CD4-positive, CD25-positive, alpha-beta regulatory T cell (primary cell): Measurements from ENCODE around the gene ASB9. TPM values are rescaled to one million over a fixed set of nuclear protein-coding genes. Genes with fewer than 3 reads are reported as not detected.

ENCODE experiments used
- ATAC-seq, 2 donors: fragments of 150-1000 bp; cut with Tn5 transposase; one replicate each; pipeline ENCODE4 v1.10.0; 2021; ENCODE audit warnings: low read depth in 2 of 2, moderate number of reproducible peaks in 2 of 2, moderate library complexity in 1 of 2
- DNase-seq, 3 donors: peaks; one replicate each; pipeline versions ENCODE4 v3.0.0 to v3.0.0-alpha.2; 2012 to 2022; ENCODE audit warnings: mixed read lengths in 1 of 3
- H3K27ac ChIP-seq: one replicate; pipeline ENCODE4 v1.7.0; 2013; ENCODE audit warnings: mild to moderate bottlenecking, low read length; ENCODE audit not compliant: insufficient read depth, poor library complexity, severe bottlenecking
- H3K27me3 ChIP-seq: one replicate; pipeline ENCODE4 v1.7.0; 2013; ENCODE audit warnings: low read length; ENCODE audit not compliant: control insufficient read depth, insufficient read depth
- H3K36me3 ChIP-seq: one replicate; pipeline ENCODE4 v1.7.0; 2013; ENCODE audit warnings: mild to moderate bottlenecking, low read length, moderate library complexity; ENCODE audit not compliant: control insufficient read depth, insufficient read depth
- H3K4me1 ChIP-seq: 2 replicates; pipeline ENCODE4 v1.7.0; 2013; ENCODE audit warnings: mild to moderate bottlenecking, low read length; ENCODE audit not compliant: insufficient read depth, control insufficient read depth, poor library complexity, severe bottlenecking
- H3K4me3 ChIP-seq: one replicate; pipeline ENCODE4 v1.7.0; 2013; ENCODE audit warnings: low read depth, mild to moderate bottlenecking, low read length, moderate library complexity
- H3K9me3 ChIP-seq, 2 experiments: 1 replicate in 1 of 2; 2 replicates in 1 of 2; pipeline ENCODE4 v1.7.0; 2013; ENCODE audit warnings: low read length in 2 of 2, mild to moderate bottlenecking in 1 of 2, moderate library complexity in 1 of 2; ENCODE audit not compliant: control insufficient read depth in 2 of 2
- H3K27ac Mint-ChIP-seq, 3 donors: one replicate each; pipeline ENCODE4 v1.8.0; 2020 to 2022; ENCODE audit warnings: mild to moderate bottlenecking in 3 of 3, mixed read lengths in 3 of 3, moderate library complexity in 2 of 3
- H3K27me3 Mint-ChIP-seq: one replicate; pipeline ENCODE4 v1.8.0; 2022; ENCODE audit warnings: mild to moderate bottlenecking, mixed read lengths
- H3K36me3 Mint-ChIP-seq: one replicate; pipeline ENCODE4 v1.8.0; 2020; ENCODE audit warnings: mixed read lengths
- H3K4me1 Mint-ChIP-seq, 4 donors: one replicate each; pipeline ENCODE4 v1.8.0; 2020 to 2022; ENCODE audit warnings: mixed read lengths in 4 of 4, mild to moderate bottlenecking in 1 of 4
- H3K4me3 Mint-ChIP-seq, 4 donors: one replicate each; pipeline ENCODE4 v1.8.0; 2020 to 2022; ENCODE audit warnings: mild to moderate bottlenecking in 4 of 4, mixed read lengths in 4 of 4, moderate library complexity in 3 of 4
- H3K9me3 Mint-ChIP-seq, 7 donors: one replicate each; pipeline ENCODE4 v1.8.0; 2020 to 2022; ENCODE audit warnings: mixed read lengths in 7 of 7, mild to moderate bottlenecking in 3 of 7, moderate library complexity in 2 of 7
- polyA plus RNA-seq, 4 donors: library from polyadenylated mRNA; unstranded; fragments of 300-500 nt; fragmentation: Illumina TruSeq; gene quantifications; one replicate each; pipeline ENCODE4 v1.2.3, GENCODE V29; 2021
- total RNA-seq: library from RNA; stranded (reverse); gene quantifications from one replicate; pipeline ENCODE4 v1.2.3, GENCODE V29; 2022

Gene ASB9
- total and polyA plus RNA-seq, 5 donors from 2014 or later: 0.29 to 0.32 TPM; not detected in 3

DNA sequence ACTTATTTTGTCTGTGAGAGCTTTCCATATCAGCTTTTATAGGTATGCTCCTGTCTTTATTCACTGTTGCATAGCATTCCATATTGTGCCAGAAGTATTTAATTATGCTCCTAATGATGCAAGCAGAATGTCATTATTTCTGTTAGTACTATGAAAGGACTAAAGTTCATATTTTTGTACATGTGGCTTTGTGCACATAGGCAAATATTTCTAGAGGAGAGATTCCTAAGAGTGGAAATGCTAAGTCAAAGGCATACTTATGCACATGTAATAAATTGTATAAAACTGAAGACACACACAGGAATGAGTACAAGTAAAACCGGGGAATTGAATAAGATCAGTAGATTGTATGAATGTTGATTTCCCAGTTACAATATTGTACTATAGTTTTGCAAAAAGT lies 1.9 kb upstream of the ASB9 start:
- ATAC-seq (no peak), DNase-seq (no peak)
- Mint-ChIP-seq H3K36me3 (no peaks in the 10 kb centered on the region), H3K27ac (no peak overlapping the region), H3K27me3 (no peaks in the 10 kb centered on the region), H3K9me3 (no peaks in the 10 kb centered on the region), H3K4me1 (peaks cover 0 to 7% (median 0%) of the 10 kb centered on the region in 4 donors), H3K4me3 (no peak overlapping the region)
- no peak overlapping the region for H3K4me3 ChIP-seq
- no peaks in the 10 kb centered on the region for H3K27me3 ChIP-seq
- no peaks in the 10 kb centered on the region for H3K4me1 ChIP-seq
- H3K36me3 ChIP-seq: no peaks in the 10 kb centered on the region
- no peak overlapping the region for H3K27ac ChIP-seq
- no peaks in the 10 kb centered on the region for H3K9me3 ChIP-seq

DNA sequence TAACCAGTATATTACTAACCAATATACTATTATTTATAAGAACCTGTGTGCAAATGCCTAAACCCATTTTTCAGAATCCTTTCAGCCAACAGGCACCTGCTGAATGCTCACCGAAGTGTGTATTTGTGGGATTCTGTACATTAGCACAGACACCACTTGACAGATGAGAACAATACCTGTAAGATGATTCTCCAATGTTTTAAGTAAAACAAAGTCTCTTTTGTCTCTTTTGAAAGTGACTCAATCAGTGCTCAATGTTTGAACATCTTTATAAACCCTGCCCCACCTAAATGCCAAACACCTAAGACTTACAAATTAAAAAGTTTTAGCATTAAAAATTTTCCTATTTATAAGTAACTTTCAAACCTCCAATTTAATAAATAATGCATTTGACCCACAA lies 763 bp downstream of the ASB9 start:
- Histone ChIP-seq H3K4me3 (no peak overlapping the region), H3K27ac (no peak overlapping the region), H3K36me3 (no peaks in the 10 kb centered on the region), H3K27me3 (no peaks in the 10 kb centered on the region), H3K4me1 (no peaks in the 10 kb centered on the region), H3K9me3 (no peaks in the 10 kb centered on the region)
- H3K27me3 Mint-ChIP-seq: no peaks in the 10 kb centered on the region
- H3K4me3 Mint-ChIP-seq: no peak overlapping the region
- ATAC-seq (no peak), DNase-seq (no peak)
- H3K36me3 Mint-ChIP-seq: no peaks in the 10 kb centered on the region
- peaks cover 0 to 7% (median 0%) of the 10 kb centered on the region in 4 donors for H3K4me1 Mint-ChIP-seq
- H3K27ac Mint-ChIP-seq: no peak overlapping the region
- H3K9me3 Mint-ChIP-seq: peaks cover 0 to 2% (median 0%) of the 10 kb centered on the region in 7 donors

DNA sequence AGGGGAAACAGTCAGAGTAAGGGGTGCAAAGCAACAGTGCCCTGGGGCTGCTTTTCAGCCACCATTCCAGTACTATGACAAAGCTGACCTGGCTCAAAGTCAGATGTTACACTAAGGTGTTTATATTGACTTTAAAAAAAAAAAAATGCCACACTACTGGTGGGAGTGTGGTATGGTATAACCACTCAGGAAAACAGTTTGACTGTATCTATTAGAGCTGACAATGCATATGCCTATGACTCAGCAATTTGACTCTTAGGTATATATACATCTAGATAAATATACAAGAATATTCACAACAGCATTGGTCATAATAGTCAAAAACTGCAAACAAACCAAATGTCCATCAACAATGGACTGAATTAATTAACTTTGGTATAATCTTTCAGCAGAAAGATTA lies 15.0 kb downstream of the ASB9 start:
- Histone ChIP-seq H3K9me3 (no peaks in the 10 kb centered on the region), H3K27ac (no peak overlapping the region), H3K4me1 (no peaks in the 10 kb centered on the region), H3K36me3 (no peaks in the 10 kb centered on the region), H3K27me3 (peaks cover 2% of the 10 kb centered on the region), H3K4me3 (no peak overlapping the region)
- Mint-ChIP-seq H3K36me3 (no peaks in the 10 kb centered on the region), H3K4me3 (no peak overlapping the region), H3K27ac (no peak overlapping the region), H3K27me3 (no peaks in the 10 kb centered on the region), H3K9me3 (no peaks in the 10 kb centered on the region), H3K4me1 (no peaks in the 10 kb centered on the region)
- DNase-seq (no peak), ATAC-seq (no peak)

DNA sequence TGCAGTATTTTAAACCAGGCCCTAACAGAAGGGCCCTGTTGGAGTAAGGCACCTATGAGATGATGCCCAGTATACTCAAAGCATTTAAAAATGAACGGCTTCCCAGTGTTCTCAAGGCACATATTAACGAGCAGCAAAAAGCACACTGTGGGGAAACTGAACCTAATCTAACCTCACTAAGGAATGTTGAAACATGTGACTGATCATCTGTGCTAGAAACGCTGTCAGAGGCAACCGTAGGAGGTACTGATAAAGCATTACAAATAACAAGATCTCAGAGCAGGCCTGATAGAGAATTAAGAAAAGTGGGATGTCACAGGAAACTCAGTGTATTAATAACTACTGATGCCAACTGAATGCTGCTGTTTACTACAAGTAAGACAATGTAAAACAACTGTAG lies 24.0 kb downstream of the ASB9 start:
- no peaks in the 10 kb centered on the region for H3K36me3 ChIP-seq
- no peak for DNase-seq
- no peaks in the 10 kb centered on the region for H3K9me3 Mint-ChIP-seq
- H3K27ac Mint-ChIP-seq: no peak overlapping the region
- no peak overlapping the region for H3K4me3 Mint-ChIP-seq
- H3K4me1 Mint-ChIP-seq: peaks cover 0 to 8% (median 1%) of the 10 kb centered on the region in 4 donors
- no peaks in the 10 kb centered on the region for H3K36me3 Mint-ChIP-seq
- no peaks in the 10 kb centered on the region for H3K4me1 ChIP-seq
- no peak for ATAC-seq
- no peaks in the 10 kb centered on the region for H3K9me3 ChIP-seq
- H3K27ac ChIP-seq: no peak overlapping the region
- no peaks in the 10 kb centered on the region for H3K27me3 Mint-ChIP-seq
- no peaks in the 10 kb centered on the region for H3K27me3 ChIP-seq
- H3K4me3 ChIP-seq: no peak overlapping the region

DNA sequence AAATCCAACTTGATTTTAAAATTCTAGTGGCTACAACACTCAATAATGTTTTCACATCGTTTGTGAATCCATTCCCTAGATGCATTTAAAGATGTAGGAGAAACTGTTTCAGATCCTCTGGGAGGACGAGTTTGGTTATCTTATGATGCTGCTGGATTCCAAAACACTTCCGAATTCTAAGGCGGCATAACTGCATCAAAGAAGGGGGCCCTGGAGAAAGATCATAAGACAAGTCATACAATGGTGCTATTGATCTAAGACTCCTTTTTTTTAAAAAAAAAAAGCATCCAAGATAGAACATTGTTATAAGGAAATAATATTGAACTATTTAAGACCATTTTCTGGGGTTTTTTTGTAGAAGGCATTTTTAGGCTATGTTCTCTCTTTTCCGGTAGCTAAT lies 25.5 kb downstream of the ASB9 start:
- H3K9me3 Mint-ChIP-seq: no peaks in the 10 kb centered on the region

DNA sequence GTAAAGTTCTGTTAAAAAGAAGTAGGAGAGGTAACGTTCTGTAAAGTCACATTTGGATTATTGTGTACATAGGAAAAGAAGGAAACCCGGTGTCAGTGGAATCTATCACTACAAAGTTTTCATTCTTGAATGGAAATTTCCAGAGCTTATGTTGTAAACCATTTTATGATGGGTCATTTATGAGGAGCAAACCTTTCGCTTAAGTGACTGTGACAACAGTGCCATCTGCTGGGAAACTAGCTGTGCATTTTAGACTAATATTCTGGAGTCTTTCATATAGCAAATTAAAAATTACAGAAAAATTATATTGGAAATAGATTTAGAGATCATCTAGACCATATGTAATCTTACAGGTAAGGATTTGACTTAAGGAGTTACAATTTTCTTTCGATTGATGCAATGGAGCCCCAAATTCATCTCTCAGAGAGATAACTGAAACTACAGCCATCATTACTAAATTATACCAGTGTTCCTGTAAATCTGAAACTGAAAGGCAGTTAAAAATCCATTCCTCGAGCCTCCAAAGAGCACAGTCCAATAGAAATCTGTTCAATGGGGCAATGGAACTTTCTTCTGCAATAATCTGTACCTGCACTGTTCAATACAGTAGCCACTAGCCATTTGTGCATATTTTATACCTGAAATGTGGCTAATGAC lies 26.9 kb downstream of the ASB9 start:
- no peak overlapping the region for H3K27ac ChIP-seq
- Mint-ChIP-seq H3K4me1 (peaks cover 0 to 8% (median 1%) of the 10 kb centered on the region in 4 donors), H3K27me3 (no peaks in the 10 kb centered on the region), H3K36me3 (no peaks in the 10 kb centered on the region), H3K27ac (no peak overlapping the region), H3K4me3 (no peak overlapping the region), H3K9me3 (no peaks in the 10 kb centered on the region)
- H3K4me3 ChIP-seq: no peak overlapping the region
- ATAC-seq: no peak
- peak; percentile 15 to 67 (median 43) for DNase-seq
- H3K4me1 ChIP-seq: no peaks in the 10 kb centered on the region
- H3K36me3 ChIP-seq: no peaks in the 10 kb centered on the region
- H3K27me3 ChIP-seq: no peaks in the 10 kb centered on the region
- H3K9me3 ChIP-seq: no peaks in the 10 kb centered on the region

More for the DNA sequence above, 25.5 kb downstream of the ASB9 start:
- Histone ChIP-seq H3K4me1 (no peaks in the 10 kb centered on the region), H3K36me3 (no peaks in the 10 kb centered on the region), H3K4me3 (no peak overlapping the region), H3K27ac (no peak overlapping the region), H3K27me3 (no peaks in the 10 kb centered on the region), H3K9me3 (no peaks in the 10 kb centered on the region)
- Mint-ChIP-seq H3K4me3 (no peak overlapping the region), H3K27ac (no peak overlapping the region), H3K27me3 (no peaks in the 10 kb centered on the region), H3K36me3 (no peaks in the 10 kb centered on the region), H3K4me1 (peaks cover 0 to 8% (median 1%) of the 10 kb centered on the region in 4 donors)
- ATAC-seq (no peak), DNase-seq (no peak)

DNA sequence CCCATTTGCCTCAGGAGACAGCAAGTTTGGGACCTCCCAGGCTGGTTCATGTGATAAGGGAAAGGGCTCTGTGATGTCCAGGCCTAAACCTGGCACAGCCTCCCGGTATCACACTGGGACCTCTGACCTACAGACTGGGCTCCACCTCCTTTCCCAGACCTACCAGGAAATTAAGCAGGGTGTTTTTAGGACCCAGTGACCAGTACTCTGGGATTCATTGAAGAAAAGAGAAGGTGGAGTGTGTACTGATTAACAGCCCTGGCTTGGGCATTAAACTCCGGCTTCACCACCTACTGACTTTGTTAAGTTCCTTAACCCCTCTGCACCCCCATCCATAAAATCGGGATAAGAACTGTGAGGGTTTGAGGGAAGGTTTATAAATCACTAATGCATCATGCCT lies 28.6 kb downstream of the ASB9 start:
- H3K4me1 Mint-ChIP-seq: peaks cover 0 to 8% (median 1%) of the 10 kb centered on the region in 4 donors
- H3K4me3 Mint-ChIP-seq: no peak overlapping the region
- no peaks in the 10 kb centered on the region for H3K36me3 Mint-ChIP-seq
- H3K9me3 ChIP-seq: no peaks in the 10 kb centered on the region
- no peaks in the 10 kb centered on the region for H3K4me1 ChIP-seq
- H3K27me3 Mint-ChIP-seq: no peaks in the 10 kb centered on the region
- H3K9me3 Mint-ChIP-seq: no peaks in the 10 kb centered on the region
- no peaks in the 10 kb centered on the region for H3K27me3 ChIP-seq
- no peaks in the 10 kb centered on the region for H3K36me3 ChIP-seq
- no peak overlapping the region for H3K27ac ChIP-seq
- H3K4me3 ChIP-seq: no peak overlapping the region
- DNase-seq (no peak), ATAC-seq (no peak)
- no peak overlapping the region for H3K27ac Mint-ChIP-seq

DNA sequence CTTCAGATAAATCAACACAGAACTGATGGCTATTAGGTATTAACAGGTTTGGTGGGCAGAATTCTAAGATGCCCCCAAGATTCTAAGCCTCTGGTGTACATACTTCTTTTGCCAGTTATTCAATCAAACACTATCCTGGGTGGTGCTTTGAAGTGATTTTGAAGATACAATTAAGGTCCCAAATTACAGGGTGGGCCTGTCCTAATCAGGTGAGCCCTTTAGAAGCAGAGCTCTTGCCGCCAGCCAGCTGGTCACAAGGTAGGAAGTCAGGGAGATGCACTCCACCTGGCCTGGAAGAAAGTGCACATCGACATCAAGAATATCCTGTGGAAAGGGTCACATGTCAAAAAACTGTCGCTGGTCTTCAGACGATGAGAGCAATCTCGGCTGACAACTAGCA lies 29.5 kb downstream of the ASB9 start:
- Histone ChIP-seq H3K27me3 (no peaks in the 10 kb centered on the region), H3K27ac (no peak overlapping the region), H3K4me3 (no peak overlapping the region), H3K9me3 (no peaks in the 10 kb centered on the region), H3K4me1 (no peaks in the 10 kb centered on the region), H3K36me3 (no peaks in the 10 kb centered on the region)
- H3K27me3 Mint-ChIP-seq: no peaks in the 10 kb centered on the region
- no peaks in the 10 kb centered on the region for H3K9me3 Mint-ChIP-seq
- ATAC-seq: no peak
- H3K36me3 Mint-ChIP-seq: no peaks in the 10 kb centered on the region
- DNase-seq: no peak
- peaks cover 0 to 8% (median 1%) of the 10 kb centered on the region in 4 donors for H3K4me1 Mint-ChIP-seq
- peak overlapping the region in 1 of 3 donors; percentile 12 for H3K27ac Mint-ChIP-seq
- H3K4me3 Mint-ChIP-seq: no peak overlapping the region
